Smooth muscle cell (in vitro differentiated cells): ENCODE results near the gene HUNK. TPM values are rescaled to one million over a fixed set of nuclear protein-coding genes. Genes with fewer than 3 reads are reported as not detected.
A peak's percentile ranks its signal among the peaks of the same experiment; 100 is the strongest.

Experiments
- DNase-seq: peaks from one replicate; lab custom pipeline; 2025; ENCODE audit not compliant: unreplicated experiment; lab: John Stamatoyannopoulos, UW
- H2AFZ ChIP-seq: fragments of 200-600 bp; sonication (generic); 2 replicates; pipeline ENCODE4 v1.6.0; 2016; ENCODE audit warnings: antibody characterized with exemption, low read depth, mild to moderate bottlenecking
- H3F3A ChIP-seq: fragments of 200-600 bp; sonication (generic); 2 replicates; pipeline ENCODE4 v1.6.0; 2017; ENCODE audit warnings: antibody characterized with exemption, low read depth
- H3K27ac ChIP-seq: fragments of 200-600 bp; sonication (generic); 2 replicates; pipeline ENCODE4 v1.5.1; 2016; ENCODE audit warnings: low read depth, mild to moderate bottlenecking
- H3K27me3 ChIP-seq: fragments of 200-600 bp; sonication (generic); 2 replicates; pipeline ENCODE4 v1.6.1; 2016; ENCODE audit warnings: low read depth, mild to moderate bottlenecking
- H3K36me3 ChIP-seq: fragments of 200-600 bp; sonication (generic); 2 replicates; pipeline ENCODE4 v1.5.1; 2016; ENCODE audit warnings: low read depth
- H3K4me1 ChIP-seq: fragments of 200-600 bp; sonication (generic); 2 replicates; pipeline ENCODE4 v1.5.1; 2016; ENCODE audit warnings: low read depth
- H3K4me2 ChIP-seq: fragments of 200-600 bp; sonication (generic); 2 replicates; pipeline ENCODE4 v1.6.0; 2016; ENCODE audit warnings: mild to moderate bottlenecking
- H3K4me3 ChIP-seq: fragments of 200-600 bp; sonication (generic); 2 replicates; pipeline ENCODE4 v1.5.1; 2016; ENCODE audit warnings: mild to moderate bottlenecking
- H3K79me2 ChIP-seq: fragments of 200-600 bp; sonication (generic); 2 replicates; pipeline ENCODE4 v1.6.0; 2016; ENCODE audit warnings: low read depth, mild to moderate bottlenecking
- H3K9ac ChIP-seq: fragments of 200-600 bp; sonication (generic); 2 replicates; pipeline ENCODE4 v1.6.0; 2016; ENCODE audit warnings: low read depth
- H3K9me3 ChIP-seq: fragments of 200-600 bp; sonication (generic); replicated peaks from 2 replicates; pipeline ENCODE4 v1.5.1; 2016; ENCODE audit warnings: low read depth
- H4K20me1 ChIP-seq: fragments of 200-600 bp; sonication (generic); 2 replicates; pipeline ENCODE4 v1.6.0; 2016; ENCODE audit warnings: low read depth
- WGBS: methylation state at CpG from one replicate; pipeline ENCODE4 v1.1.7; 2016; ENCODE audit warnings: low lambda C conversion rate; 5-methylcytosine and 5-hydroxymethylcytosine counted together
- polyA plus RNA-seq: library from polyadenylated mRNA; unstranded; fragments of >200 nt; fragmentation: Nextera tagmentation; extraction: Ambion mirVana; gene quantifications from 2 replicates; pipeline ENCODE4 v1.2.1, GENCODE V29; 2016
- total RNA-seq: library from RNA; depleted of rRNA; stranded (reverse); fragments of >200 nt; gene quantifications from 2 replicates; pipeline ENCODE4 v1.2.3, GENCODE V29; 2014
- TF ChIP-seq, protein P1 (sequence below): fragments of 200-600 bp; sonication (generic); IDR thresholded peaks from 2 replicates; pipeline ENCODE4 v1.5.1; 2017; ENCODE audit warnings: borderline replicate concordance, mild to moderate bottlenecking, antibody characterized with exemption; ENCODE audit not compliant: insufficient read depth, poor library complexity, severe bottlenecking

HUNK gene
- total and polyA plus RNA-seq, 2 experiments from 2014 or later, result 5.5 to 11.6 TPM

DNA sequence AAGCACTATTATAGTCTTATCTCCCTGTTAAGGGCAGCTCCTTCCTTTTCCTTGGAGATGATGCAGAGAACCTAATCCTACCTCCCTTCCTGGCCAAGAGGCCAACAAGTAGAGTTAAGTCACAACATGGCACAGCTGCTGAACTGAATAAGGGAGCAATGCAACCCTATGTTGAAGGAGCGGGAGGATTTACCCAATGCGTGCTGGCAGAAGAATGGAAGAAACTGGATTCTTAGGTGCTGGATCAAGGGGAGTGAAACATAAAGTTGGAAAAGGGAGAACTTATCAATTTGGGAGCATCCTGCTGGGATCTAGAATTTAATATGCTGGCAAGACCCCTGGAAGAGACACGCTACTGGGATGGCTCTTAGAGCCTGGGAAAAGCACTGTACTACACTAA lies 12.0 kb upstream of the HUNK start:
- H3F3A ChIP-seq, result peaks cover 3% of the 10 kb centered on the region
- H3K9me3 ChIP-seq, result no peaks in the 10 kb centered on the region
- no peak overlapping the region for H3K9ac ChIP-seq
- TF ChIP-seq, protein P1, sequence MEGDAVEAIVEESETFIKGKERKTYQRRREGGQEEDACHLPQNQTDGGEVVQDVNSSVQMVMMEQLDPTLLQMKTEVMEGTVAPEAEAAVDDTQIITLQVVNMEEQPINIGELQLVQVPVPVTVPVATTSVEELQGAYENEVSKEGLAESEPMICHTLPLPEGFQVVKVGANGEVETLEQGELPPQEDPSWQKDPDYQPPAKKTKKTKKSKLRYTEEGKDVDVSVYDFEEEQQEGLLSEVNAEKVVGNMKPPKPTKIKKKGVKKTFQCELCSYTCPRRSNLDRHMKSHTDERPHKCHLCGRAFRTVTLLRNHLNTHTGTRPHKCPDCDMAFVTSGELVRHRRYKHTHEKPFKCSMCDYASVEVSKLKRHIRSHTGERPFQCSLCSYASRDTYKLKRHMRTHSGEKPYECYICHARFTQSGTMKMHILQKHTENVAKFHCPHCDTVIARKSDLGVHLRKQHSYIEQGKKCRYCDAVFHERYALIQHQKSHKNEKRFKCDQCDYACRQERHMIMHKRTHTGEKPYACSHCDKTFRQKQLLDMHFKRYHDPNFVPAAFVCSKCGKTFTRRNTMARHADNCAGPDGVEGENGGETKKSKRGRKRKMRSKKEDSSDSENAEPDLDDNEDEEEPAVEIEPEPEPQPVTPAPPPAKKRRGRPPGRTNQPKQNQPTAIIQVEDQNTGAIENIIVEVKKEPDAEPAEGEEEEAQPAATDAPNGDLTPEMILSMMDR, result no peak
- no peak overlapping the region for H3K27ac ChIP-seq
- no peaks in the 10 kb centered on the region for H3K27me3 ChIP-seq
- WGBS, result 98% methylated on average over 3 of the region's 3 CpGs
- H3K4me2 ChIP-seq, result no peak overlapping the region
- H4K20me1 ChIP-seq, result no peaks in the 10 kb centered on the region
- H3K79me2 ChIP-seq, result no peaks in the 10 kb centered on the region
- no peaks in the 10 kb centered on the region for H3K36me3 ChIP-seq
- no peak for DNase-seq
- no peak overlapping the region for H3K4me3 ChIP-seq
- no peak overlapping the region for H2AFZ ChIP-seq
- peaks cover under 1% of the 10 kb centered on the region for H3K4me1 ChIP-seq

DNA sequence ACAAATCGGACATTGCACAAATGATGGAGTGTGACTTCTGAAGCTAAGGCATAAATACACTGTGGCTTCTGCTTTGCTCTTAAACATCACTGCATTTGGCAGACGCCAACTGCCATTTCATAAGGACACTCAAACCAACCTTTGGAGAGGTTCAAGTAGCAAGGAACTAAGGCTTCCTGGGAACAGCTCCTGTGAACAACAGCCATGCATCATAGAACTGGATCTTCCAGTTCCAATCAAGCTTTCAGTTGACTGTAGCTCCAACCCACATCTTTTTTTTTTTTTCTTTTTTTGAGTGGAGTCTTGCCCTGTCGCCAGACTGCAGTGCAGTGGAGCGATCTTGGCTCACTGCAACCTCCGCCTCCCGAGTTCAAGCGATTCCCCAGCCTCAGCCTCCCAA lies 10.7 kb upstream of the HUNK start:
- TF ChIP-seq, protein P1, result no peak
- Histone ChIP-seq H3K9ac (no peak overlapping the region), H3K27me3 (no peaks in the 10 kb centered on the region), H3K9me3 (no peaks in the 10 kb centered on the region), H2AFZ (no peak overlapping the region), H3K4me1 (no peaks in the 10 kb centered on the region), H3K4me3 (no peak overlapping the region), H3K79me2 (no peaks in the 10 kb centered on the region), H3K4me2 (no peak overlapping the region), H4K20me1 (no peaks in the 10 kb centered on the region), H3K27ac (no peak overlapping the region), H3K36me3 (no peaks in the 10 kb centered on the region), H3F3A (no peaks in the 10 kb centered on the region)
- DNase-seq, result no peak
- 81% methylated on average over 7 of the region's 7 CpGs for WGBS

DNA sequence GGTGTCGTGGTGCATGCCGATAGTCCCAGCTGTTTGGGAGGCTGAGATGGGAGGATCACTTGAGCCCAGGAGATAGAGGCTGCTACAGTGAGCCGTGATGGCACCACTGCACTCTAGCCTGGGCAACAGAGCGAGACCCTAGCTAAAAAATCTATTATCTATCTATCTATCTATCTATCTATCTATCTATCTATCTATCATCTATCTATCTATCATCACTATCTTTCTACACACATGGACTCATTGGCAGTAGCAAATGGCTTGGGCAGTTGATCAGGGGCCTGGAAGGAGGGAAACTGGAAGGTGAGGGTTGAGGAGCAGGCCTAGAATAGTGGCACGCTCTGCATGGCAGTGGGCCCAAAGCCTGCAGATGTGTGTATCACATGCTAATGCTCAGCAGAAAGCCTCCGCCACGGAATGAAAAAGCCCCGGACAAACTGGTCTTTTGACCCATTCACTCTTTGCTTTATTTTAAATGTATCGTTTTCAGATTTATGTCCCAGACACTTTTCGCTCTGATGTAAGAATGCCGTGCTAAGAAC lies 7.3 kb upstream of the HUNK start:
- H3F3A ChIP-seq, result no peaks in the 10 kb centered on the region
- 97% methylated on average over 11 of the region's 11 CpGs for WGBS
- H3K4me2 ChIP-seq, result no peak overlapping the region
- no peak for DNase-seq
- H3K27me3 ChIP-seq, result no peaks in the 10 kb centered on the region
- H3K36me3 ChIP-seq, result no peaks in the 10 kb centered on the region
- no peaks in the 10 kb centered on the region for H3K79me2 ChIP-seq
- H4K20me1 ChIP-seq, result no peaks in the 10 kb centered on the region
- no peak overlapping the region for H2AFZ ChIP-seq
- H3K4me3 ChIP-seq, result no peak overlapping the region
- H3K9me3 ChIP-seq, result no peaks in the 10 kb centered on the region
- no peaks in the 10 kb centered on the region for H3K4me1 ChIP-seq
- TF ChIP-seq, protein P1, result no peak
- no peak overlapping the region for H3K27ac ChIP-seq
- H3K9ac ChIP-seq, result no peak overlapping the region

DNA sequence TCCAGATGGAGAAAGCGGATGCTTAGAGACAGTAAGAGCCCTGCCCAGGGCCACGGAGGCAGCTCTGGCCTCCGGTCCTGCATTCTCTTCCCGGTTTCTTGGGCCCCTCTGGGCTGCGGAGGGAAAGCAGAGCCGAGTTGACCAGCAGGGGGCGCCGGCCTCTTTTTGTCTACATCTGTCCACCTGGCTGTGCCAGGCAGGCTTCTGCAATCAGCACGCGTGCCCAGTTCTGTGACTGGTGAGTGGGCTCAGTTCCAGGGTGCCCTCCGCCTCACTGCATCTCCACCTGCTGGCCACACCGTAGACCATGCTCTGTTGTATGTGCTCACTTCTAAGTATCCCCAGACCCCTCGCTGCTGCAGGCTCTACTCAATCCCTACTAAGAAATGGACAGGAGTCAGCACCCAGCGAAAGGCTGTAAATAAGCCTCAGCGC lies 6.7 kb upstream of the HUNK start:
- H3K79me2 ChIP-seq, result no peaks in the 10 kb centered on the region
- no peak overlapping the region for H3K9ac ChIP-seq
- H2AFZ ChIP-seq, result no peak overlapping the region
- H3K9me3 ChIP-seq, result no peaks in the 10 kb centered on the region
- no peak overlapping the region for H3K4me3 ChIP-seq
- no peaks in the 10 kb centered on the region for H3K4me1 ChIP-seq
- no peaks in the 10 kb centered on the region for H3K27me3 ChIP-seq
- no peaks in the 10 kb centered on the region for H3K36me3 ChIP-seq
- H3K27ac ChIP-seq, result no peak overlapping the region
- peak; percentile 47 for DNase-seq
- no peaks in the 10 kb centered on the region for H3F3A ChIP-seq
- no peaks in the 10 kb centered on the region for H4K20me1 ChIP-seq
- WGBS, result 26% methylated on average over 15 of the region's 15 CpGs
- TF ChIP-seq, protein P1, result peak; percentile 87
- no peak overlapping the region for H3K4me2 ChIP-seq
